ENCODE data around the gene ADAD1. TPM values are rescaled to one million over a fixed set of nuclear protein-coding genes. Genes with fewer than 3 reads are reported as not detected.

ADAD1 gene
- total RNA-seq (not detected in 2 replicates), polyA plus RNA-seq (not detected in 2 replicates), polyA minus RNA-seq (not detected in 2 replicates), Bru-seq, nascent RNA (percentile 2 among the genes with signal in this experiment), BruChase-seq, experiment 1, labeled RNA remaining after a 6-hour chase (not detected), BruChase-seq, experiment 2, labeled RNA remaining after a 2-hour chase (not detected)
- not detected in 2 replicates for polyA plus RNA-seq (2011; cell fraction: cytosol; rRNA removed)
- not detected in 2 replicates for polyA plus RNA-seq (2011; cell fraction: nucleus; rRNA removed)
- polyA plus RNA-seq (2012) = not detected in 2 replicates
- polyA minus RNA-seq (2011; cell fraction: cytosol; rRNA and poly(A)+ RNA removed) = not detected
- not detected in 2 replicates for polyA minus RNA-seq (2011; cell fraction: nucleus; rRNA and poly(A)+ RNA removed)
- long read RNA-seq = 0 reads

DNA sequence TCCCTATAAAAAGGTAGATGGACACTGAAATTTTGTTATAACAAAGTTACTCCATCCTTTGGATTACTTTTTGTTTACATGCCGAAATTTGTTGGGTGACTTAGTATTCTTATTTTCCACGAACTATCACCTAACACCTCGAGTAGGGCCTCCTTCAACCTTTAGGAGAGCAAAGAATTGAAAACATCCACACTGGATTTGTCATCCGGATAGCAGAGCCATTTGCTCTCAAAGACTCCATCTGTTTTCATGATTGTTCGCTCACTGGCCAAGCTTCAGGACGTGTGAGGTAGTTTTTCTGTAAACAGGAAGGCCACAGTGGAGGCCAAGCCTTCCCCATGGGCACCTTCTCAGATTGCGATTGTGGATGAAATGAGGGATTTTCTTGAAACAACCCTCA is at the start of gene ADAD1:
TSS of gene ADAD1 (plus strand) at position 301 of the 400 bp plus-strand sequence. CDS start 1,059 bp downstream, outside the sequence.
- POLR2A ChIA-PET = no interaction called here
- CTCF ChIA-PET = no interaction called here
- no peaks in the 10 kb centered on the region for H4K20me1 ChIP-seq (replicated peaks; ENCODE audit: control insufficient read depth, extremely low read depth, insufficient read depth, low read length)
- no peak within 1 kb of the TSS for H3K4me3 ChIP-seq (replicated peaks in 1 of 3; ENCODE audit: insufficient read depth in 1 of 3, low read depth in 1 of 3, low read length in 3 of 3)
- dilution Hi-C loops (cut with MboI; ENCODE audit: extremely low pct_ligation_motif_present, low sequenced_read_pairs) = no loop called here
- H3K27me3 ChIP-seq (ENCODE audit: control insufficient read depth in 2 of 2, insufficient read depth in 2 of 2, low read length in 2 of 2) = peaks cover 0 to 2% of the 10 kb centered on the region in 2 experiments
- H3K9ac ChIP-seq (replicated peaks; ENCODE audit: extremely low read depth, insufficient read depth, low read length) = no peak within 1 kb of the TSS
- no peak within 1 kb of the TSS for H3K27ac ChIP-seq (ENCODE audit: insufficient read depth, low read depth, low read length)
- no peak for FAIRE-seq
- H3K79me2 ChIP-seq (ENCODE audit: control insufficient read depth, insufficient read depth, low read length) = no peaks in the 10 kb centered on the region
- no peaks in the 10 kb centered on the region for H3K4me1 ChIP-seq (ENCODE audit: control insufficient read depth, extremely low read depth, insufficient read depth, low read length)
- intact Hi-C loops (cut with micrococcal nuclease) = no loop called here
- H2AFZ ChIP-seq (ENCODE audit: low read depth, low read length) = no peak within 1 kb of the TSS
- TF ChIP-seq MYC (IDR thresholded peaks at IDR 0.05; ENCODE audit: low read depth, low read length) (no peak), POLR2AphosphoS5 (IDR thresholded peaks at IDR 0.05; ENCODE audit: insufficient read depth, low read depth, low read length) (no peak), GATA2 (IDR thresholded peaks at IDR 0.05; ENCODE audit: insufficient read depth, insufficient read length, low read depth, low read length) (no peak), JUN (IDR thresholded peaks at IDR 0.05; ENCODE audit: borderline replicate concordance, insufficient read depth, insufficient read length, low read depth) (no peak), EZH2 (IDR thresholded peaks at IDR 0.05; ENCODE audit: borderline replicate concordance, low read depth, low read length, severe bottlenecking) (no peak), FOS (IDR thresholded peaks at IDR 0.05; ENCODE audit: borderline replicate concordance, insufficient read depth, low read length) (no peak)
- TF ChIP-seq, protein P1, sequence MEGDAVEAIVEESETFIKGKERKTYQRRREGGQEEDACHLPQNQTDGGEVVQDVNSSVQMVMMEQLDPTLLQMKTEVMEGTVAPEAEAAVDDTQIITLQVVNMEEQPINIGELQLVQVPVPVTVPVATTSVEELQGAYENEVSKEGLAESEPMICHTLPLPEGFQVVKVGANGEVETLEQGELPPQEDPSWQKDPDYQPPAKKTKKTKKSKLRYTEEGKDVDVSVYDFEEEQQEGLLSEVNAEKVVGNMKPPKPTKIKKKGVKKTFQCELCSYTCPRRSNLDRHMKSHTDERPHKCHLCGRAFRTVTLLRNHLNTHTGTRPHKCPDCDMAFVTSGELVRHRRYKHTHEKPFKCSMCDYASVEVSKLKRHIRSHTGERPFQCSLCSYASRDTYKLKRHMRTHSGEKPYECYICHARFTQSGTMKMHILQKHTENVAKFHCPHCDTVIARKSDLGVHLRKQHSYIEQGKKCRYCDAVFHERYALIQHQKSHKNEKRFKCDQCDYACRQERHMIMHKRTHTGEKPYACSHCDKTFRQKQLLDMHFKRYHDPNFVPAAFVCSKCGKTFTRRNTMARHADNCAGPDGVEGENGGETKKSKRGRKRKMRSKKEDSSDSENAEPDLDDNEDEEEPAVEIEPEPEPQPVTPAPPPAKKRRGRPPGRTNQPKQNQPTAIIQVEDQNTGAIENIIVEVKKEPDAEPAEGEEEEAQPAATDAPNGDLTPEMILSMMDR (IDR thresholded peaks at IDR 0.05; ENCODE audit: extremely low read depth in 1 of 2, insufficient read depth in 1 of 2, low read depth in 1 of 2, low read length in 2 of 2) = no peak
- TF ChIP-seq, protein P2, sequence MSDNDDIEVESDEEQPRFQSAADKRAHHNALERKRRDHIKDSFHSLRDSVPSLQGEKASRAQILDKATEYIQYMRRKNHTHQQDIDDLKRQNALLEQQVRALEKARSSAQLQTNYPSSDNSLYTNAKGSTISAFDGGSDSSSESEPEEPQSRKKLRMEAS (IDR thresholded peaks at IDR 0.05; ENCODE audit: insufficient read depth, insufficient read length) = no peak
- H3K9me1 ChIP-seq (replicated peaks; ENCODE audit: control insufficient read depth, extremely low read depth, insufficient read depth, low read length) = no peaks in the 10 kb centered on the region
- H3K4me2 ChIP-seq (ENCODE audit: insufficient read depth, low read length) = no peak within 1 kb of the TSS
- no peak for DNase-seq (ENCODE audit: low read depth, low spot score)
- no TSS peak for BruUV-seq (replicated peaks)
- no peaks in the 10 kb centered on the region for H3K9me3 ChIP-seq (replicated peaks; ENCODE audit: control insufficient read depth, insufficient read depth, low read length)
- H3K36me3 ChIP-seq (ENCODE audit: control insufficient read depth in 2 of 2, extremely low read depth in 1 of 2, insufficient read depth in 2 of 2, low read length in 2 of 2) = no peaks in the 10 kb centered on the region

All from endothelial cell of umbilical vein (primary cell).